SIG-M5 (cell line): Measurements from ENCODE around the gene ZDHHC17.
"Not testable (repeated sequence)": the region's sequence is repeated elsewhere in the genome, so short reads cannot be mapped to it uniquely, and the experiment has no call there.

Source experiments
- DNase-seq: peaks from one replicate; lab custom pipeline; 2025; lab: John Stamatoyannopoulos, UW

The ZDHHC17 gene, protein sequence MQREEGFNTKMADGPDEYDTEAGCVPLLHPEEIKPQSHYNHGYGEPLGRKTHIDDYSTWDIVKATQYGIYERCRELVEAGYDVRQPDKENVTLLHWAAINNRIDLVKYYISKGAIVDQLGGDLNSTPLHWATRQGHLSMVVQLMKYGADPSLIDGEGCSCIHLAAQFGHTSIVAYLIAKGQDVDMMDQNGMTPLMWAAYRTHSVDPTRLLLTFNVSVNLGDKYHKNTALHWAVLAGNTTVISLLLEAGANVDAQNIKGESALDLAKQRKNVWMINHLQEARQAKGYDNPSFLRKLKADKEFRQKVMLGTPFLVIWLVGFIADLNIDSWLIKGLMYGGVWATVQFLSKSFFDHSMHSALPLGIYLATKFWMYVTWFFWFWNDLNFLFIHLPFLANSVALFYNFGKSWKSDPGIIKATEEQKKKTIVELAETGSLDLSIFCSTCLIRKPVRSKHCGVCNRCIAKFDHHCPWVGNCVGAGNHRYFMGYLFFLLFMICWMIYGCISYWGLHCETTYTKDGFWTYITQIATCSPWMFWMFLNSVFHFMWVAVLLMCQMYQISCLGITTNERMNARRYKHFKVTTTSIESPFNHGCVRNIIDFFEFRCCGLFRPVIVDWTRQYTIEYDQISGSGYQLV

DNA sequence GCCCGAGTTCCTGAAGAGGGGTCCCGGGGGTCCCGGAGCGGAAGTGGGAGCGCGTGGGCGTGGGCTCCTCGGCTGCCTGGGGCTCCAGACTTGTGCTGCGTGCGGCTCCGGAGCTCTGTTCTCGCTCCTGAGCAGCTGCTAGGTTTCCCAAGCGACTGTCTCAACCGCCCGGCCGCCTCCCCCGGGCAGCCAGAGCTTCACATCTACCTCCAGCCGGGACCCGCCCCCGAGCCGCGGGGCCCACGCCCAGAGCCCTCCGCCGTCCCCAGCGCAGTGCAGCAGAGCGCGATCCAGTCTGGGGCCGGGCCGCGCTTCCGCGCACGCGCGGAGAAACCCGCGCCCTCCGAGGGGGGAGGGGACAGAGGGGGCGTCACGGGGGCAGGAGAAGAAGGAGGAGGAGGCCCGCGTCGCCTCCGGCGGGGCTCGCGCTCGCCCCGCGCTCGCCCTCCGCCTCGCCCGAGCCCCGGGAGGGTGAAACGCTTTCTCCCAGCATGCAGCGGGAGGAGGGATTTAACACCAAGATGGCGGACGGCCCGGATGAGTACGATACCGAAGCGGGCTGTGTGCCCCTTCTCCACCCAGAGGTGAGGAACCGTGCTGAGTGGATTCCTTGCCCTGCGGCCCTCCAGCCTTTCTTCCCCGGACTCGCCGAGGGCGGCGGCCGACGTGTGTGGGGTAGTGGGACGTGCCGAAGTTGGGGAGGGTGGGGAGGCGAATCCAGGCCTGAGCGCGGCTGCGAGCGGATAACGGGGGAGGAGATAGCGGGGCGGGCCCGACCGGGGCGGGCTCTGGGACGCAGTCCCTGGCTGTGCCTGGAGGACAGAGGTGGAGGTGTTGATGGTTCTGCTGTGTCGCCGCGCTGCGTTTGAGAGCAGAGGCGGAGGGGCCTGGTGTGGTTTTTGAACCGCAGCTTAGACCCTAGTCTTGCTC is at the start of gene ZDHHC17:
Gene ZDHHC17, plus strand, starts transcription at position 370 of the 930 bp plus-strand sequence. Its CDS starts 122 bp downstream, at position 492.
- peak; percentile 76 for DNase-seq

DNA sequence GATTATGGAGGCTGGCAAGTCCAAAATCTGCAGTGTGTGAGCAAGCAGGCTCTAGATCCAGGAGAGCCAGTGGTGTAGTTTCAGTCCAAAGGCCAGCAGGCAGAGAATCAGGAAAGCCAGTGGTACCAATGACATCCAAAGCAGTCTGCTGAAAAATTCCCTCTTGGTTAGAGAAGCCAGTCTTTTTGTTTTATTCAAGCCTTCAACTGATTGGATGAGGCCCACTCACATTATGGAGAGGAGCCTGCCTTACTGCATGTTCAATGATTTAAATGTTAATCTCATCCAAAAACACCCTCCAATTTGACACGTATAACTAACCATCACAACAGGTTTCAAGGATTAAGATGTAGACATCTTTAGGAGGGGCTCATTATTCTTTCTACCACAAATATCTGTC is 49.5 kb upstream of the ZDHHC17 start:
- no peak for DNase-seq

DNA sequence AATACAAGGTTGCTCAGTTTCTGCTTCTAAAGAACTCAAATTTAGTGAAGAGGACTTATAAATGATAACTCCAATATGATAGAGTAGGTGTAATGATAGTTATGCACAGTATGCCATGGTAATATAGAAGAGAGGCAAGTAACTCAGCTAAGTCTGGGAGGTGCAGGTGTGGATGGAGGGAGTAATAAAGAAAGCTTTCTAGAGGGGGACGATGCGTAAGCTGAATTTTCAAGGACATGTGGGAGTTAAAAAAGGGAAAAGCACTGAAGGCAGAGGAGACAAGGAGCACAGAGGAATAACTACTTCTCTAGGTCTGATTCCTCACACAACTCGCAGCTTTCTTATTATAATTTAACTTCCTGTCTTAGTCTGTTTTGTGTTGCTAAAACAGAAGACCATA is 49.1 kb upstream of the ZDHHC17 start:
- DNase-seq = no peak

DNA sequence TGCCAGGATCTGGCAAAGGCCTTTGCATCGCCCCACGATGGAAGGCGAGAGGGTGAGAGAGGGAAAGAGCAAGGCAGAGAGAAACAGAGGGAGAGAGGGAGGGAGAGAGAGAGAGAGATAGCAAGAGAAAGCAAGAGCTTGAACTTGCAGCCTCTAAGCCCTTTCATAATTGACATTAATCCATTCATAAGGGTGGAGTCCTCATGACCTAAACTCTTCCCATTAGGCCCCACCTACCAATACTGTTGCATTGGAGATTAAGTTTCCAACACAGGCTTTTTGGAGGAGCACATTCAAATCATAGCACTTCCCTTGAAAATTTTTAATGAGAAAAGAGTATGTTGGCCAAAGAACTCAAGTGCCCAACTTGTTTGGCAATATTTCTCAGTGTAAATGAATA is 48.6 kb upstream of the ZDHHC17 start:
- DNase-seq = no peak

DNA sequence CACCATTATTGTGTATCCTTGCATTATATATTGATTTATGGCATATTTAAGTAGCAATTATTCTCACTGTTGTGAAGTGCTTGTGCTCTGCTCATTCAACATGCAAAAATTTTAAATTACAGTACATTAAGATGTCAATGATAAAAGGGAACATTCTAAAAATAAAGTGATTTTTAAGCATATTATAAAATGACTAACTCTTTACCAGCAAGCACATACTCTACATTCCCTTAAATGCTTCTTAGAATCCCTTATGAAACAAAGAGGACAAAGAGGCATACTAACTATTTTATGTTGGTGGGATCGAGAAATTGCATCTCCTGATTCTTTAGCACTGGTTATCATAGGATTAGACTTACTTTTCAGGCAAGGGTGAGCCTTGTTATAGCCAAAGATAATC is 46.6 kb upstream of the ZDHHC17 start:
- DNase-seq = no peak

DNA sequence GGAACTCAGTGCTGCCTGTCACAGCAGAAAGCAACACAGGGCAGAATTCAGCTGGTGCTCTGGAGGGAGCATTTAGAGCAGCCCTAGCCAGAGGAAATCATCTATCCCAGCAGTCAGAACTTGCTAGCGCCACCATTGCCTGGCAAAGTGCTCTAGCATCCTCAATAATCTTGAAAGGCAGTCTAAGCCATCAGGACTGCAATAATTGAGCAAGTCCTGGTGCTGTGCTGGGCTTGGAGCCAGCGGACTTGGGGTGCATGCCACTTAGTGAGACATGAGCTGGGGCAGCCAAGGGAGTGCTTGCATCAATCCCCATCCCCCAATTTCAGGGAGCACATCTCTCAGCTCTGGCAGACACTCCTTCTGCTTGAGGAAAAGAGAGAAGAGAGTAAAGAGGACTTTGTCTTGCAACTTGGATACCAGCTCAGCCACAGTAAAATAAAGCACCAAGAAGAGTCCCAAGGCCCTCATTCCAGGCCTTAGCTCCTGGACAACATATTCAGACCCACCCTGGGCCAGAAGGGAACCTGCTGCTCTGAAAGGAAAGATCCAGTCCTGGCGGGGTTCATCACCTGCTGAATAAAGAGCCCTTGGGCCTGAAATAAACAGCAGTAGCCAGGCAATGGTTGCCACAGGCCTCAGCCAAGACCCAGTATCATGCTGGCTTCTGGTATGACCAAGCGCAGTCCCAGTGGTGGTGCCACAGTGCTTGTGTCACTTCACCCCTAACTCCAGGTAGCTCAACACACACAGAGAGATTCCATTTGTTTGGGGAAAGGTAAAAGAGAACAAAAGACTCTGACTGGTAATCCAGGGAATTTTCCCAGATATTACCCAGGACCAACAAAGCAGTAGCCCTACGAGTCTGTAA is 44.5 kb upstream of the ZDHHC17 start:
- no peak for DNase-seq

DNA sequence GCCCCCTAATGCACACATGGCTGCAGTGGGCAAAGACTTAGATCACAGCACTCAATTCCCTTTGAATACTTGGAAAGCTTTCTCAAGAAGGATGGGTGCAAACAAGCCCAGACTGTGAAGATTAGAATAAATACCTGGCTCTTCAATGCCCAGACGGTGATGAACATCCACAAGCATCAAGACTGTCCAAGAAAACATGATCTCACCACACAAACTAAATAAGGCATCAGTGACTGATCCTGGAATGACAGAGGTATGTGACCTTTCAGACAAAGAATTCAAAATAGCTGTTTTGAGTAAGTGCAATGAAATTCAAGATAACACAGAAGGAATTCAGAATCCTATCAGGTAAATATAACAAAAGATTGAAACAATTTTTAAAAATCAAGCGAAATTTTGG is 43.8 kb upstream of the ZDHHC17 start:
- DNase-seq = no peak

DNA sequence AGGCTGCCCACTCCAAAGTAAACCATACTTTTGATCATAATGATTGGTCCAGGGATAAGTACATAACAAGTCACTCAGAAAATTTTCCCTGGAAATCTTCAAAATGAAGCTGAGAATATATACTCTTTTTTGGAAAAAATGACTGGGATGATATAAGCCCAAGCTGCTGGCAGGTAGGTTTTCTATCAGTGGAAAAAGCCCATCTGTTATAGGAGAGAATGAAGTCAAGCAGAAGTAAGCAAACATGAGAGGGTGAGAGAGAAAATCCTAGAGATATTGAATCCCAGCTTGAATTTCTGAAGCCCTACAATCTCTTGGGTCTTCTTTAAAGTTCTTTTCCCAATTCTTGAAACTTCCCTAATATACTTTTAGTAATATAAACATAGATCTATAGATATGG is 37.3 kb upstream of the ZDHHC17 start:
- no peak for DNase-seq

DNA sequence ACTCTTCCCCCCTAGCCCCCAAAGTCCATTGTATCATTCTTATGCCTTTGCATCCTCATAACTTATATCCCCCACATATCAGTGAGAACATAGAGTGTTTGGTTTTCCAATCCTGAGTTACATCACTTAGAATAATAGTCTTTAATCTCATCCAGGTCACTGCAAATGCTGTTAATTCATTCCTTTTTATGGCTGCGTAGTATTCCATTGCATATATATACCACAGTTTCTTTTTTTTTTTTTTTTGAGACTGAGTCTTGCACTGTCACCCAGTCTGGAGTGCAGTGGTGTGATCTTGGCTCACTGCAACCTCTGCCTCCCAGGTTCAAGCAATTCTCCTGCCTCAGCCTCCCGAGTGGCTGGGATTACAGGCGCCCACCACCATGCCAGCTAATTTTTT is 31.7 kb upstream of the ZDHHC17 start:
- not testable (repeated sequence) for DNase-seq

DNA sequence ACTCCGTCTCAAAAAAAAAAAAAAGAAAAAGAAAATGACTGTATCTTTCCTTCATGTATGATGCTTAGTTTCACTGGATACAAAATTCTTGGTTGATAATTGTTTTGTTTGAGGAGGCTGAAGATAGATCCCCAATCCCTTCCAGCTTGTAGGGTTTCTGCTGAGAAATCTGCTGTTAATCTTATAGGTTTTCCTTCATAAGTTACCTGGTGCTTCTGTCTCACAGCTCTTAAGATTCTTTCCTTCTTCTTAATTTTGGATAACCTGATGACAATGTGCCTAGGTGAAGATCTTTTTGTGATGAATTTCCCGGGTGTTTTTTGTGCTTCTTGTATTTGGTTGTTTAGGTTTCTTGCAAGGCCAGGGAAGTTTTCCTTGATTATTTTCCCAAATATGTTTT is 26.2 kb upstream of the ZDHHC17 start:
- not testable (repeated sequence) for DNase-seq

DNA sequence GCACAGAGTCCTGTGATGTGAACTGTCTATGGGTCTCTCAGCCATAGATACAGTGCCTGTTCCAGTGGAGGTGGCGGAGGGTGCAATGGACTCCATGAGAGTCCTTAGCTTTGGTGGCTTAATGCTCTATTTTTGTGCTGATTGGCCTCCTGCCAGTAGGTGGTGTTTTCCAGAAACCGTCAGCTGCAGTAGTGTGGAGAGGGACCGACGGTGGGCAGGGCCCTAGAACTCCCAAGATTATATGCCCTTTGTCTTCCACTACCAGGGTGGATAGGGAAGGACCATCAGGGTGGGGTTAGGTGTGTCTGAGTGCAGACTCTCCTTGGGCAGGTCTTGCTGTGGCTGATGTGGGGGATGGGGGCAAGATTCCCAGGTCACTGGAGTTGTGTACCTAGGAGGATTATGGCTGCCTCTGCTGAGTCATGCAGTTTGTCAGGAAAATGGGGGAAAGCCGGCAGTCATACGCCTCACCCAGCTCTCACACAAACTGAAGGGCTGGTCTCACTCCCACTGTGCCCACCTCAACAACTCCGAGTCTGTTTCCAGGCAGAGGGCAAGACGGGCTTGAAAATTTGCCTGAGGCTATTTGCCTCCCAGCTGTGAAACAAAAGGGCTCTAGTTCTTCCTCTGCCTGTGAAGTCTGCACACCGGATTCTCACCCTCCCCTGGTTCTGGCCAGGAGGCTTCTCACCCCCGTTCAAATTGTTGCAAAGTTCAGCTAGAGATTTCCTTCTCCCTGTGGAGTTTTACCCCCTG is 24.9 kb upstream of the ZDHHC17 start:
- DNase-seq = no peak

DNA sequence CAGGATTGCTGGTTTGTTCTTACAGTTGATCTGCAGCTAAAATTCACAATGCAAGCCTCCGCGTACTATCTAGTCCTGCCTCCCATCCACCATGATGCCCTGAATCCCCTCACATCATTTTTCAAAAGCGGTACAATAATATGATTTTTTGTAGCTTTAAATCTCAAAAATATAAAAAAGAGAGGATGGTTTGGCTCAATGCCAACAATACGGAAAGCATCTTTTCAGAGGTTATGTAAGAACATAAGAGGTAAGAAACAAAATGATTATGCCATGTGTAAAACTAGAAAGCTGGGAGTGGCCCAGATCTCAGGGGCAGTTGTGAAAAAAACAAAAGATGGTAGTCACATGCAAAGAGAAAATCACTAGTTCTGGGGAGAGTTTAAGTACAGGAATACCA is 24.0 kb upstream of the ZDHHC17 start:
- DNase-seq = no peak

DNA sequence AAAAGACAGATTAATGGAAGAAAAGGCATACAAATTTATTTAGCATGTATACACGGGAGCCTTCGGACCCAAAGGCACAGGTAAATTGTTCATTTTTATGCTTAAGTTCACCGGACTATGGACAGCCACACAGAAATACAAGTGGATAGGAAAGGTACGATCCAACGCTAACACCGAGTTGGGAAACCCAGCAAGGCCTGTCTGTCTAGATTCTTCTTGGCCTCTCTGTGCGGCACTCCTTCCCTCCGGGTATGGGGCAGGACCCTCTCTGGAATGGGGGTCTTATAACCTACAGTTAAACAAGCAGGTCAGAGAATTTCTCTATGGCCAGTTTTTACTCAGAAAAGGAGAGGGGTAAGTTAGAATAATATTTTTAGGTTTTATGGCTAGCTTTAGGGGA is 23.4 kb upstream of the ZDHHC17 start:
- no peak for DNase-seq

DNA sequence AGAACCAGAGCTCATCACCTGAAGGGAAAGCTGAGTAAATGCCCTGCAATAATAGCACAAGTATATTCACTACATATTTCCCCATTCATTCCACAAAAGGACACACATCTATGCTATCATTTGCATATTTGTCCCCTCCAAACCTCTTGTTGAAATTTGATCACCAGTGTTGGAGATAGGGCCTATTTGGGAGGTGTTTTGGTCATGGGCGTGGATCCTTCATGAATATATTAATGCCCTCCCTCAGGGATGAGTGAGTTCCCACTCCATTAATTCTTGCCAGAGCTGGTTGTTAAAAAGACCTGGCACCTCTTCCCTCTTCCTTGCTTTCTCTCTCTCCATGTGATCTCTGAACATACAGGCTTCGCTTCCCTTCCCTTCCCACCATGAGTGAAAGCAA is 18.6 kb upstream of the ZDHHC17 start:
- DNase-seq = no peak

DNA sequence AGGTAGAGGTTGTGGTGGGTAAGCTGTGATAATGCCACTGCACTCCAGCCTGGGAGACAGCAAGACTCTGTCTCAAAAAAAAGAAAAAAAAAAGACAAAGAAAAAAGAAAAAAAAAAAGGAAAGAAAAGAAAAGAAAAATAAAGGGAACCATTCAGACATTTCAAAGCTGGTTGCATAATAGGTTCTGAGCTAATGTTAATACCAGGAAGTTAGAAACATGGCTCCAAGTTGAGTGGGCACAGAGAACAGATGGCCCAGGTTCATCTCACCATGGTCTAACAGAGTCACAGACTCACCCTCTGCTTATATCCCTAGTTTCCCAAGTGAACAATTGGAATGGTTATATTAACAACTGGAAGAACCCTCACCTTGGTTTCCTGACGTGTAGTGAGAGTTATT is 17.4 kb upstream of the ZDHHC17 start:
- no peak for DNase-seq

DNA sequence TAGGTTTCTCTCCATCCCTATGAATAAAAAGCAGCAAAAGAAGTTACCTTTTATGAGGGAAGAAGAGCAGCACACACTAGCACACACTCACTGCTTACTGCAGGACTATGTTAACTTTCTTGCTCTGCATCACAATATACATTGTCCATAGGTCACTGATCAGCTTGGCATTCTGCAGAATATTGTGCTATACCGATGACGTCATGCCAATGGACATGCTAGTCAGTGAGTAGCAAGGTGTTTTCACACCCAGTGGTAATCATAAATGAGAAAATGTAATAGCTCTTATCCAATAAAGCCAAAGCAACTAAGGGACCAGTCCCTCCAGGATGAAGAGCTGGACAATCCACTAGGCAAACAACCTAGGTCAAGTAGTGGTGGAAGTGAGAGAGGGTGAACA is 16.7 kb upstream of the ZDHHC17 start:
- no peak for DNase-seq

DNA sequence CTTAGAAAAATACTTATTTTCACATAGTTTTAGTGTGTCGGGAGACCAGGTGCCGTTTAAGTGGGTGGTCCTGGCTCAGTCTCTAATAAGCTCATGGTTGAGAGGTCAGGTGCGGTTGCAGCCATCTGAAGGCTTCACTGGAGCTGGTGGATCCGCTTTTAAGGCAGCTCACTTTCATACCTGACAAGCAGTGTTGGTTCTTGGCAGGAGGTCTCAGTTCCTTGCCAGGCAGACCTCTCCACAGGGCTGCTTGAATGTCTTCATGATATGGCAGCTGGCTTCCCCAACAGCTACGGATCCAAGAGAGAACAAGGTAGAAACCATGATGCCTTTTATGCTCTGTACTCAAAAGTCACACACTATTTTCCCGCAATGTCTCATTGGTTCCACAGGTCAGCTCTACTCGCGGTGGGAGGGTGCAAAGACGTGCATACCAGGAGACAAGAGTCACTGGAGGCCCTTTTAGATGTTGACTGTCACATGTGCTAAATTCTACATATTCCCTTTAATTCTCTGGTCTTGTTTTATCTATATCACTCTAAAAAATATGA is 8.0 kb upstream of the ZDHHC17 start:
- DNase-seq = no peak

DNA sequence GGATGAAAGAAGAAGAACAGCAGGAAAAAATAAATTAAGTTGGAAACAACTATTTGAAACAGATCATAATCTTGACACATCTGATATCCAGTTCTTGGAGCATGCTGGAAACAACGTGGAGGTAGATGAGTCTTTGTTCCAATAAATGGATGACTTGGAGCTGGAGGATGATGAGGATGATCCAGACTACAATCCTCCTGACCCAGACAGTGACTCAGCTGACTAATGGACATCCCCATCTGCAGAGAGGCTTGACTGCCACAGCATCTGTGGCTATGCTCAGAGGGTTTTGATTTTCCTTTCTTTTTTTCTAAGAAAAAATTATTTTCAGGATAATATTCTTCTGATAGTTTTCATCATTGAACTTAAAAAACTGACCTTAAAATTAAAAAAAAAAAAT is 6.2 kb upstream of the ZDHHC17 start:
- no peak for DNase-seq

DNA sequence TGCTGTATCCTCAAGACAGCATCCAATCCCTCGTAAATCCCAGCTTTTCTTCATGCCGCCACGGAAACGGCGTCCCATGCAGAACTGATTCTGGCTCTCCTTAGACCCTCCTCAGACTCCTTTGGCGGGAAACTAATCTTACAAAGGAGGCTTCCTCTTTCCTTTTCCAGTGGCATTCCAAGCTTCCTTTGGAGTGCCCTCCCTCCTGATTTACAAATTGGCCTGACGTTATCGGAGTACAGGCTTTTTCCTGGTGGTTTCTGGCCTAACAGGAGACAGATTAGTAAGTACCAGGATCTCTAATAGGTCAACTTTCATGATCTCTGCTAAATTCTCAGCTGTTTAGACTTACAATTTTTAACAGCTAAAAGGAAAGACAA is 1.3 kb upstream of the ZDHHC17 start:
- DNase-seq = no peak

DNA sequence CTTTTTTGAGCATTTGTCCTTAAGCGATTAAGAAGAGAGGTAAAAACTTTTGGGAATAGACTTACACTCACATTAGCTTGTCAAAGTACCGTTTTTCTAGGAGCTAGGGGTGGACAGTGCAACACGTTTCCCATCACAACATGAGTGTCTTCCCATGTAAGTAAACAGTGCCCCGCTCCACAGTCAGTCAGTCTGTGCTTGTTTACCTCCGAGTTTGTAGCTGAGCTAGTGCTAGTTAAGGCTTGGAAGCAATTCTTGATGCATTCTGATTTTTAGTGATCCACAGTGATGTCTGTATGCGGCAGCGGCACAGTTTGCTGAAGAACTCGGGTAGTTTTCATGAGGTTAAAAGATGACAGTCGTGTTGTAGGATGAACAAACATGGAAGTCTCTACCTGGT is 941 bp downstream of the ZDHHC17 start:
- no peak for DNase-seq

DNA sequence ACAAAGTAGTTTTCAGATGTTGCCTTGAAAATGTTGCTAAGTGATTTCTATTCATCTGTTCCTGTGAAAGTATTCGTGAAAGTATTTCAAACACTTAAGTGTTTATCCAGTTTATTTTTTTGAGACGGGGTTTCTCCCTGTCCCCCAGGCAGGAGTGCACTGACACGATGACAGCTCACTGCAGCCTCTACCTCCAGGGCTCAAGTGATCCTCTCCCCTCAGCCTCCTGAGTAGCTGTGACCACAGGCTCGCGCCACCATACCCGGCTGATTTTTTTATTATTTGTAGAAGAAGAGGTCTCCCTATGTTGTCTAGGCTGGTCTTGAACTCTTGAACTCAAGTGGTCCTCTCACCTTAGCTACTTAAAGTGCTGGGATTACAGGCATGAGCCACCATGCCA is 1.7 kb downstream of the ZDHHC17 start:
- DNase-seq = no peak
